Caco-2 (cell line): ENCODE results near the gene TRPT1. TPM values are rescaled to one million over a fixed set of nuclear protein-coding genes. Genes with fewer than 3 reads are reported as not detected.
A peak's percentile ranks its signal among the peaks of the same experiment; 100 is the strongest.

Source experiments
- BruUV-seq: library from RNA; stranded (reverse); fragments of 400-500 nt; replicated peaks from 2 replicates; lab custom pipeline; 2021; lab: Mats Ljungman, UMichigan
- CTCF ChIA-PET: fragments of 300-600 bp; sonication (Branson Sonifier 250); formaldehyde crosslinking; loops from one replicate; lab custom pipeline; 2022; ENCODE audit warnings: antibody characterized with exemption; lab: Charles Lee
- POLR2A ChIA-PET: fragments of 300-600 bp; sonication (Branson Sonifier 250); formaldehyde crosslinking; loops from one replicate; lab custom pipeline; 2022; ENCODE audit warnings: antibody characterized with exemption; lab: Charles Lee
- DNase-seq, 2 experiments: peaks; one replicate each; pipeline versions ENCODE4 v3.0.0 to v3.0.0-alpha.2; 2020 to 2022
- H3K27me3 ChIP-seq: replicated peaks from 2 replicates; pipeline ENCODE4 v1.6.0; 2011; ENCODE audit warnings: low read length; ENCODE audit not compliant: control insufficient read depth, insufficient read depth
- H3K36me3 ChIP-seq: 2 replicates; pipeline ENCODE4 v1.5.1; 2011; ENCODE audit warnings: low read length; ENCODE audit not compliant: control insufficient read depth, insufficient read depth
- H3K4me1 ChIP-seq: fragments of 250-450 bp; sonication (Bioruptor Pico); 2 replicates; pipeline ENCODE4 v1.5.1; 2020; ENCODE audit warnings: mild to moderate bottlenecking
- H3K4me3 ChIP-seq: 2 replicates; pipeline ENCODE4 v1.5.1; 2011; ENCODE audit warnings: low read depth, mild to moderate bottlenecking, control low read depth, low read length
- H3K9me3 ChIP-seq: fragments of 250-450 bp; sonication (Bioruptor Pico); 2 replicates; pipeline ENCODE4 v1.5.1; 2020; ENCODE audit warnings: mild to moderate bottlenecking, moderate library complexity
- H3K27ac Mint-ChIP-seq: one replicate; pipeline ENCODE4 v1.8.0; 2022; ENCODE audit warnings: mixed read lengths; ENCODE audit not compliant: unreplicated experiment
- H3K27me3 Mint-ChIP-seq: one replicate; pipeline ENCODE4 v1.8.0; 2022; ENCODE audit warnings: mixed read lengths; ENCODE audit not compliant: insufficient read depth, unreplicated experiment
- H3K36me3 Mint-ChIP-seq: one replicate; pipeline ENCODE4 v1.8.0; 2022; ENCODE audit warnings: mild to moderate bottlenecking, mixed read lengths; ENCODE audit not compliant: insufficient read depth, unreplicated experiment
- H3K4me1 Mint-ChIP-seq: one replicate; pipeline ENCODE4 v1.8.0; 2022; ENCODE audit warnings: low read depth, mixed read lengths; ENCODE audit not compliant: unreplicated experiment
- H3K4me3 Mint-ChIP-seq: one replicate; pipeline ENCODE4 v1.8.0; 2022; ENCODE audit warnings: mild to moderate bottlenecking, moderate library complexity, mixed read lengths; ENCODE audit not compliant: unreplicated experiment
- H3K9me3 Mint-ChIP-seq: one replicate; pipeline ENCODE4 v1.8.0; 2022; ENCODE audit warnings: mixed read lengths; ENCODE audit not compliant: unreplicated experiment
- CTCF ChIP-seq, 2 experiments: fragments of 200-600 bp in 1 of 2; IDR thresholded peaks; 1 replicate in 1 of 2; 2 replicates in 1 of 2; pipeline versions ENCODE4 v1.5.1 to v1.8.0; 2011 to 2022; ENCODE audit warnings: antibody characterized with exemption in 1 of 2, control low read depth in 1 of 2, inconsistent platforms in 1 of 2, low read depth in 1 of 2, low read length in 1 of 2, mild to moderate bottlenecking in 1 of 2, moderate library complexity in 1 of 2; ENCODE audit not compliant: insufficient read depth in 1 of 2, severe bottlenecking in 1 of 2, unreplicated experiment in 1 of 2
- intact Hi-C: fragments of 100-400 bp; cut with micrococcal nuclease; formaldehyde crosslinking; loops from one replicate; pipeline ENCODE4 v1.10.0; 2022; ENCODE audit not compliant: unreplicated experiment
- total RNA-seq: library from RNA; stranded (reverse); gene quantifications from 2 replicates; pipeline ENCODE4 v1.2.3, GENCODE V29; 2022

Gene TRPT1
- total RNA-seq, 1 experiment from 2014 or later: 32.1 TPM

- CTCF ChIA-PET: interaction anchor here (0.5 to 1.8 kb wide), 16 partner anchors 9 to 1502 kb away, joined by 3 to 13 read pairs (median 5); partner anchors contain the start of genes ESRRA, FKBP2, NUDT22 and POLR2G
- peak; percentile 77 to 84 for DNase-seq
Measured at GRCh38 chr11:64252003-64252872, 26.3 kb upstream of the TRPT1 start.

GRCh38 chr11:64251753-64252002 is 25.7 kb upstream of the TRPT1 start:
- no peak for DNase-seq
- peaks cover 26% of the 10 kb centered on the region for H3K4me1 ChIP-seq
- ChIA-PET CTCF (interaction anchor here (0.8 to 1.8 kb wide), 10 partner anchors 9 to 66 kb away, joined by 3 to 13 read pairs (median 8); partner anchors contain the start of genes ESRRA, FKBP2, NUDT22 and STIP1), POLR2A (interaction anchor here (0.5 to 1.4 kb wide), 2 partner anchors 53 to 66 kb away, joined by 4 to 5 read pairs; partner anchors contain the start of genes ESRRA, PRDX5 and TRMT112)
- no peaks in the 10 kb centered on the region for H3K9me3 ChIP-seq
- H3K27me3 ChIP-seq: no peaks in the 10 kb centered on the region
- Mint-ChIP-seq H3K36me3 (peaks cover 30% of the 10 kb centered on the region), H3K27me3 (no peaks in the 10 kb centered on the region), H3K4me1 (peaks cover 13% of the 10 kb centered on the region), H3K27ac (peak overlapping the region; percentile 85), H3K4me3 (peak overlapping the region; percentile 99), H3K9me3 (no peaks in the 10 kb centered on the region)
- TF ChIP-seq CTCF (IDR thresholded peaks at IDR 0.05; ENCODE audit: insufficient read depth in 1 of 2, low read depth in 1 of 2, low read length in 1 of 2, severe bottlenecking in 1 of 2, unreplicated experiment in 1 of 2): no peak
- peak overlapping the region; percentile 66 for H3K4me3 ChIP-seq
- BruUV-seq: no TSS peak
- peaks cover 4% of the 10 kb centered on the region for H3K36me3 ChIP-seq
- intact Hi-C loops: loop anchor here (1.0 kb wide), 2 partner anchors 19 to 53 kb away; no protein-coding TSS in a partner anchor

More at GRCh38 chr11:64252003-64252872, 26.3 kb upstream of the TRPT1 start:
- H3K4me1 Mint-ChIP-seq: peaks cover 13% of the 10 kb centered on the region
- POLR2A ChIA-PET: interaction anchor here (1.0 to 1.4 kb wide), 3 partner anchors 11 to 66 kb away, joined by 4 to 6 read pairs (median 4); partner anchors contain the start of genes PRDX5, STIP1 and TRMT112
- Histone ChIP-seq H3K27me3 (no peaks in the 10 kb centered on the region), H3K9me3 (no peaks in the 10 kb centered on the region), H3K4me1 (peaks cover 26% of the 10 kb centered on the region), H3K36me3 (peaks cover 4% of the 10 kb centered on the region), H3K4me3 (peak overlapping the region; percentile 66)
- peaks cover 24% of the 10 kb centered on the region for H3K36me3 Mint-ChIP-seq
- no peaks in the 10 kb centered on the region for H3K9me3 Mint-ChIP-seq
- intact Hi-C loops: no loop called here
- peak; percentile 36 to 48 for TF ChIP-seq CTCF (IDR thresholded peaks at IDR 0.05; ENCODE audit: insufficient read depth in 1 of 2, low read depth in 1 of 2, low read length in 1 of 2, severe bottlenecking in 1 of 2, unreplicated experiment in 1 of 2)
- H3K27me3 Mint-ChIP-seq: no peaks in the 10 kb centered on the region
- H3K27ac Mint-ChIP-seq: peak overlapping the region; percentile 85
- TSS peak; percentile 12 for BruUV-seq
- peak overlapping the region; percentile 99 for H3K4me3 Mint-ChIP-seq
